Measurements from ENCODE around the gene URB1. TPM values are rescaled to one million over a fixed set of nuclear protein-coding genes. Genes with fewer than 3 reads are reported as not detected.

The URB1 gene
- polyA plus RNA-seq, 1 of the 3 experiments (the other 2 are of a cell fraction): 9.9 TPM

DNA sequence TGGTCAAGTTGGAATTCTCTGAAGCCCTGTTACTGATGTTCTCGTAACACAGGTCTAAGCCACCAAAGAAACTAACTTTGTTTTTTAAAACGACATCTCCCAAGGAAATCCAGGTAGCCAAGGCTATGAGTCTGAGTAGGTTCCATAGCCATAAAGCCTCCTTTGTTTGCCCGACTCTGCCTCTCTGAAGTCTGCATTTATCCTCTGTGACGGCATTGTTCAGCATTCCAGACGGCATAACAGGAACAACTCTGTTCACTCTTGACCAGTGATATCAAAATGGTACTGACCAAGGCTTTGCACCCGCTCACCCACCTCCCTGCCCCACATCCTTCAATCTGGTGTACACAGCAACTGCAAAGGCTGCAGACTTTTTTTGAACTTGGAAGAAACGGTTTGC lies 14.8 kb downstream of the URB1 start:
- Histone ChIP-seq H3K9me3 (no peaks in the 10 kb centered on the region), H3K9ac (no peak overlapping the region), H2AFZ (ENCODE audit: low read depth) (no peak overlapping the region), H3K4me3 (ENCODE audit: low read depth in 2 of 2, low read length in 1 of 2) (no peak overlapping the region), H3K9me2 (no peaks in the 10 kb centered on the region), H4K20me1 (ENCODE audit: insufficient read depth) (no peaks in the 10 kb centered on the region), H3K79me2 (ENCODE audit: insufficient read depth) (peaks cover 79% of the 10 kb centered on the region), H3K27me3 (ENCODE audit: insufficient read depth) (no peaks in the 10 kb centered on the region), H3K27ac (ENCODE audit: low read depth in 2 of 2, low read length in 1 of 2) (no peak overlapping the region), H3F3A (replicated peaks; ENCODE audit: insufficient read depth) (peaks cover 14% of the 10 kb centered on the region), H3K4me1 (ENCODE audit: control insufficient read depth in 1 of 2, insufficient read depth in 2 of 2, low read depth in 1 of 2, low read length in 1 of 2) (peaks cover 0 to 14% of the 10 kb centered on the region in 2 experiments; a peak in 2 of 4 replicates), H3K36me3 (replicated peaks in 1 of 2; ENCODE audit: control insufficient read depth in 1 of 2, insufficient read depth in 2 of 2, low read length in 1 of 2) (peaks cover 71 to 81% of the 10 kb centered on the region in 2 experiments), H3K4me2 (no peak overlapping the region)
- TF ChIP-seq, protein P1, sequence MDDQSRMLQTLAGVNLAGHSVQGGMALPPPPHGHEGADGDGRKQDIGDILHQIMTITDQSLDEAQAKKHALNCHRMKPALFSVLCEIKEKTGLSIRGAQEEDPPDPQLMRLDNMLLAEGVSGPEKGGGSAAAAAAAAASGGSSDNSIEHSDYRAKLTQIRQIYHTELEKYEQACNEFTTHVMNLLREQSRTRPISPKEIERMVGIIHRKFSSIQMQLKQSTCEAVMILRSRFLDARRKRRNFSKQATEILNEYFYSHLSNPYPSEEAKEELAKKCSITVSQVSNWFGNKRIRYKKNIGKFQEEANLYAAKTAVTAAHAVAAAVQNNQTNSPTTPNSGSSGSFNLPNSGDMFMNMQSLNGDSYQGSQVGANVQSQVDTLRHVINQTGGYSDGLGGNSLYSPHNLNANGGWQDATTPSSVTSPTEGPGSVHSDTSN (IDR thresholded peaks at IDR 0.05): no peak
- TF ChIP-seq EP300 (IDR thresholded peaks at IDR 0.05; ENCODE audit: borderline replicate concordance in 1 of 2, low read depth in 1 of 2, low read length in 1 of 2): no peak
- TF ChIP-seq, protein P2, sequence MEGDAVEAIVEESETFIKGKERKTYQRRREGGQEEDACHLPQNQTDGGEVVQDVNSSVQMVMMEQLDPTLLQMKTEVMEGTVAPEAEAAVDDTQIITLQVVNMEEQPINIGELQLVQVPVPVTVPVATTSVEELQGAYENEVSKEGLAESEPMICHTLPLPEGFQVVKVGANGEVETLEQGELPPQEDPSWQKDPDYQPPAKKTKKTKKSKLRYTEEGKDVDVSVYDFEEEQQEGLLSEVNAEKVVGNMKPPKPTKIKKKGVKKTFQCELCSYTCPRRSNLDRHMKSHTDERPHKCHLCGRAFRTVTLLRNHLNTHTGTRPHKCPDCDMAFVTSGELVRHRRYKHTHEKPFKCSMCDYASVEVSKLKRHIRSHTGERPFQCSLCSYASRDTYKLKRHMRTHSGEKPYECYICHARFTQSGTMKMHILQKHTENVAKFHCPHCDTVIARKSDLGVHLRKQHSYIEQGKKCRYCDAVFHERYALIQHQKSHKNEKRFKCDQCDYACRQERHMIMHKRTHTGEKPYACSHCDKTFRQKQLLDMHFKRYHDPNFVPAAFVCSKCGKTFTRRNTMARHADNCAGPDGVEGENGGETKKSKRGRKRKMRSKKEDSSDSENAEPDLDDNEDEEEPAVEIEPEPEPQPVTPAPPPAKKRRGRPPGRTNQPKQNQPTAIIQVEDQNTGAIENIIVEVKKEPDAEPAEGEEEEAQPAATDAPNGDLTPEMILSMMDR (IDR thresholded peaks at IDR 0.05): no peak
- no peak for TF ChIP-seq TAF1 (IDR thresholded peaks at IDR 0.05; ENCODE audit: borderline replicate concordance, low read depth, low read length)
- no peak for TF ChIP-seq RCOR1 (IDR thresholded peaks at IDR 0.05; ENCODE audit: low read length)
- no peak for TF ChIP-seq FOXJ3 (CRISPR knock-in tag; IDR thresholded peaks at IDR 0.05)
- TF ChIP-seq, protein P3, sequence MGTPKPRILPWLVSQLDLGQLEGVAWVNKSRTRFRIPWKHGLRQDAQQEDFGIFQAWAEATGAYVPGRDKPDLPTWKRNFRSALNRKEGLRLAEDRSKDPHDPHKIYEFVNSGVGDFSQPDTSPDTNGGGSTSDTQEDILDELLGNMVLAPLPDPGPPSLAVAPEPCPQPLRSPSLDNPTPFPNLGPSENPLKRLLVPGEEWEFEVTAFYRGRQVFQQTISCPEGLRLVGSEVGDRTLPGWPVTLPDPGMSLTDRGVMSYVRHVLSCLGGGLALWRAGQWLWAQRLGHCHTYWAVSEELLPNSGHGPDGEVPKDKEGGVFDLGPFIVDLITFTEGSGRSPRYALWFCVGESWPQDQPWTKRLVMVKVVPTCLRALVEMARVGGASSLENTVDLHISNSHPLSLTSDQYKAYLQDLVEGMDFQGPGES (IDR thresholded peaks at IDR 0.05; ENCODE audit: low read depth, low read length): no peak
- no peak for TF ChIP-seq NFIC (IDR thresholded peaks at IDR 0.05; ENCODE audit: borderline replicate concordance)
- no peak for TF ChIP-seq FOXM1 (IDR thresholded peaks at IDR 0.05; ENCODE audit: low read depth)
- TF ChIP-seq MEF2A (IDR thresholded peaks at IDR 0.05; ENCODE audit: borderline replicate concordance, low read depth): no peak
- TF ChIP-seq JUND (IDR thresholded peaks at IDR 0.05): no peak
- TF ChIP-seq FOSL2 (IDR thresholded peaks at IDR 0.05; ENCODE audit: borderline replicate concordance, low read depth): no peak
- CTCF ChIA-PET: no interaction called here
- no peak for DNase-seq
- POLR2A ChIA-PET: no interaction called here
- WGBS (ENCODE audit: low lambda C conversion rate): 83% methylated on average over 7 of the region's 7 CpGs

DNA sequence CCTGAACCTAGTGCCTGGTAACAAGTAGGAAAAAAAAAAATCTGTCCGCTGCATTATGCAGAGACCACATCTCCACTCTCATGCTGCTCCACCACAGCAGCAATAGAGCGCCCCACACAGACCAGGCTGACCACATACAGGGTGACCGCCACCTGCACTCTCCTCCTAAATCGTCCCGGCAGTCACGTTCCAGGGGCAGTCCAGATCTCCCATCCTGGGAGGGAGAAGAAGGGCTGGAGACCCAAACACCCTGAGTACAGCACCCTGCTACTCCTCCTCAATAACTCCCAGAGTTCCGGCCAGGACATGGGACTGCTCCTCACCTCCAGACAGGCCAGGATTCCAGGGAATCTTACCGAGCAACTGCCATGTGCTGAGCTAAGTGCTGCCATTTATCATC lies 15.3 kb downstream of the URB1 start:
- peaks cover 10% of the 10 kb centered on the region for H3F3A ChIP-seq (replicated peaks; ENCODE audit: insufficient read depth)
- H2AFZ ChIP-seq (ENCODE audit: low read depth): no peak overlapping the region
- H3K79me2 ChIP-seq (ENCODE audit: insufficient read depth): peaks cover 77% of the 10 kb centered on the region
- no peaks in the 10 kb centered on the region for H4K20me1 ChIP-seq (ENCODE audit: insufficient read depth)
- H3K4me2 ChIP-seq: no peak overlapping the region
- no peak overlapping the region for H3K27ac ChIP-seq (ENCODE audit: low read depth in 2 of 2, low read length in 1 of 2)
- peaks cover 0 to 11% of the 10 kb centered on the region in 2 experiments; a peak in 2 of 4 replicates for H3K4me1 ChIP-seq (ENCODE audit: control insufficient read depth in 1 of 2, insufficient read depth in 2 of 2, low read depth in 1 of 2, low read length in 1 of 2)
- ChIA-PET CTCF (no interaction called here), POLR2A (no interaction called here)
- WGBS (ENCODE audit: low lambda C conversion rate): 100% methylated on average over 7 of the region's 8 CpGs
- H3K9ac ChIP-seq: no peak overlapping the region
- no peaks in the 10 kb centered on the region for H3K27me3 ChIP-seq (ENCODE audit: insufficient read depth)
- H3K36me3 ChIP-seq (replicated peaks in 1 of 2; ENCODE audit: control insufficient read depth in 1 of 2, insufficient read depth in 2 of 2, low read length in 1 of 2): peaks cover 70 to 81% of the 10 kb centered on the region in 2 experiments
- no peaks in the 10 kb centered on the region for H3K9me3 ChIP-seq
- DNase-seq: no peak
- H3K4me3 ChIP-seq (ENCODE audit: low read depth in 2 of 2, low read length in 1 of 2): no peak overlapping the region
- no peaks in the 10 kb centered on the region for H3K9me2 ChIP-seq
- no peak for TF ChIP-seq NRF1 (IDR thresholded peaks at IDR 0.05; ENCODE audit: low read depth, low read length)
- TF ChIP-seq RAD21 (IDR thresholded peaks at IDR 0.05; ENCODE audit: low read length): no peak
- TF ChIP-seq NFIC (IDR thresholded peaks at IDR 0.05; ENCODE audit: borderline replicate concordance): no peak
- no peak for TF ChIP-seq TAF1 (IDR thresholded peaks at IDR 0.05; ENCODE audit: borderline replicate concordance, low read depth, low read length)
- no peak for TF ChIP-seq EP300 (IDR thresholded peaks at IDR 0.05; ENCODE audit: borderline replicate concordance in 1 of 2, low read depth in 1 of 2, low read length in 1 of 2)
- TF ChIP-seq ELF1 (IDR thresholded peaks at IDR 0.05): no peak
- no peak for TF ChIP-seq TCF12 (IDR thresholded peaks at IDR 0.05)
- TF ChIP-seq, protein P3 (IDR thresholded peaks at IDR 0.05; ENCODE audit: low read depth, low read length): no peak
- no peak for TF ChIP-seq YY1 (IDR thresholded peaks at IDR 0.05; ENCODE audit: low read depth)
- no peak for TF ChIP-seq GABPA (IDR thresholded peaks at IDR 0.05; ENCODE audit: low read depth)
